ENCODE data around the gene MYL5.

DNA sequence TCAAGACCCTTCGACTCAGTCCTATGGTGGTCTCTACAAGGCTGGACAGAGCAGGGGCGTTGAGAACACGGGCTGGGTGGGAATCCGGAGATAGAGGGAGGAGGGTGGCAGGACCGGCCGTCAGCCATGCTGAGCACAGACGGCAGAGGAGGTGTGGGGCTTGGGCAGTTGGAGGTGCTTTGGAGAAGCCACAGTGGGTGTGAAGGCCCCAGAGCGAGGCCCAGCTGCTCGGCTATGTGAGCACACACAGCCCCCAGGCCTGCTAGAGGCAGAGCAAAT lies 44.8 kb upstream of the MYL5 start:
- TF ChIP-seq CTCF (IDR thresholded peaks at IDR 0.05; ENCODE audit: low read depth, low read length): no peak
- TF ChIP-seq POLR2A (IDR thresholded peaks at IDR 0.05; ENCODE audit: extremely low read depth, insufficient read length): no peak
- TF ChIP-seq, protein P1, sequence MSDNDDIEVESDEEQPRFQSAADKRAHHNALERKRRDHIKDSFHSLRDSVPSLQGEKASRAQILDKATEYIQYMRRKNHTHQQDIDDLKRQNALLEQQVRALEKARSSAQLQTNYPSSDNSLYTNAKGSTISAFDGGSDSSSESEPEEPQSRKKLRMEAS (IDR thresholded peaks at IDR 0.05; ENCODE audit: low read depth, low read length): no peak
